HEK293 (cell line): Measurements from ENCODE around the gene TPH2.
A peak's percentile ranks its signal among the peaks of the same experiment; 100 is the strongest.

Experiments used
- HOXA7 ChIP-seq: sonication (generic); formaldehyde crosslinking; IDR thresholded peaks from 2 replicates; pipeline ENCODE4 v1.8.1; 2022; ENCODE audit warnings: missing genetic modification reagents, borderline replicate concordance
- ZBTB7A ChIP-seq: fragments of 450-650 bp; formaldehyde crosslinking; IDR thresholded peaks from 2 replicates; pipeline ENCODE4 v1.5.1; 2016; ENCODE audit warnings: low read depth, missing biosample characterization, missing genetic modification characterization
- ZNF10 ChIP-seq: fragments of 450-650 bp; formaldehyde crosslinking; IDR thresholded peaks from 2 replicates; pipeline ENCODE4 v1.5.1; 2017; ENCODE audit warnings: missing biosample characterization, missing genetic modification characterization
- ZNF138 ChIP-seq: fragments of 450-650 bp; formaldehyde crosslinking; IDR thresholded peaks from 2 replicates; pipeline ENCODE4 v1.5.1; 2016; ENCODE audit warnings: missing biosample characterization, missing genetic modification characterization, borderline replicate concordance
- ZNF239 ChIP-seq: fragments of 450-650 bp; formaldehyde crosslinking; IDR thresholded peaks from 2 replicates; pipeline ENCODE4 v1.5.1; 2016; ENCODE audit warnings: missing biosample characterization, missing genetic modification characterization
- ZNF514 ChIP-seq: fragments of 450-650 bp; formaldehyde crosslinking; IDR thresholded peaks from 2 replicates; pipeline ENCODE4 v1.5.1; 2016; ENCODE audit warnings: missing biosample characterization, missing genetic modification characterization
- TF ChIP-seq, protein P1 (sequence below): fragments of 450-650 bp; formaldehyde crosslinking; IDR thresholded peaks from 2 replicates; pipeline ENCODE4 v1.5.1; 2016; ENCODE audit warnings: missing biosample characterization, missing genetic modification characterization
- TF ChIP-seq, protein P2 (sequence below): fragments of 450-650 bp; formaldehyde crosslinking; IDR thresholded peaks from 2 replicates; pipeline ENCODE4 v1.5.1; 2016; ENCODE audit warnings: missing biosample characterization, missing genetic modification characterization
- TF ChIP-seq, protein P3 (sequence below): fragments of 450-650 bp; formaldehyde crosslinking; IDR thresholded peaks from 2 replicates; pipeline ENCODE4 v1.5.1; 2016; ENCODE audit warnings: missing biosample characterization, missing genetic modification characterization

DNA sequence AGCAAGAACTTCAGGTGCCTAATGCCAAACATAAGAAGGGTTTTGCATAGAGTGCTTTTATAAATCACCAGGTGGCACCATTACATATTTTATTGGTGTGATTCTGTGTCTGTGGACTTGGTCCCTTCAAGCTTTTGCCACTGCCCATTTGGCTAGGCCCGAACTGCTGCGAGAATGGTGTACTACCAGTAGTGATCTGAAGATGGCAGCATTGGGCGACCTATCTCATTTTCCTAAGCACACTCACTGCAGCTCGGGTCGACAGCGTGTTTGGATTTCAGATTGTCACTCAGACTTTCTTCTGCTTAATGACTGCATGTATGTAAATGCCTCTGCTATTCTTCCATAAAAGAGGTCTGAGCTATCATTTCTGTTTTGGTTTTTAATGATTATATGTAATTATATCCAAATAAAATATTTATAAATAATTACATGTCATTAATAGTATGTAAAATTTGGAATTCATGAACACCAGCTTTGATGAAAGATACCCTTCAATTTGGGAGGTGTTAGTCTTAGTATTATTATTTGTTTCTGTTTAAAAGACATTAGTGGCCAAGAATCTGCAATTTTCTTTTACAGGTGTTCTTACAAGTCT lies 78.5 kb downstream of the TPH2 start:
- TF ChIP-seq, protein P1, sequence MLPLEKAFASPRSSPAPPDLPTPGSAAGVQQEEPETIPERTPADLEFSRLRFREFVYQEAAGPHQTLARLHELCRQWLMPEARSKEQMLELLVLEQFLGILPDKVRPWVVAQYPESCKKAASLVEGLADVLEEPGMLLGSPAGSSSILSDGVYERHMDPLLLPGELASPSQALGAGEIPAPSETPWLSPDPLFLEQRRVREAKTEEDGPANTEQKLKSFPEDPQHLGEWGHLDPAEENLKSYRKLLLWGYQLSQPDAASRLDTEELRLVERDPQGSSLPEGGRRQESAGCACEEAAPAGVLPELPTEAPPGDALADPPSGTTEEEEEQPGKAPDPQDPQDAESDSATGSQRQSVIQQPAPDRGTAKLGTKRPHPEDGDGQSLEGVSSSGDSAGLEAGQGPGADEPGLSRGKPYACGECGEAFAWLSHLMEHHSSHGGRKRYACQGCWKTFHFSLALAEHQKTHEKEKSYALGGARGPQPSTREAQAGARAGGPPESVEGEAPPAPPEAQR (tag by site-specific recombination) = no peak
- TF ChIP-seq ZBTB7A (tag by site-specific recombination) (no peak), ZNF138 (tag by site-specific recombination) (no peak), HOXA7 (no peak), ZNF10 (tag by site-specific recombination) (no peak), ZNF514 (tag by site-specific recombination) (no peak), ZNF239 (tag by site-specific recombination) (no peak)
- TF ChIP-seq, protein P2, sequence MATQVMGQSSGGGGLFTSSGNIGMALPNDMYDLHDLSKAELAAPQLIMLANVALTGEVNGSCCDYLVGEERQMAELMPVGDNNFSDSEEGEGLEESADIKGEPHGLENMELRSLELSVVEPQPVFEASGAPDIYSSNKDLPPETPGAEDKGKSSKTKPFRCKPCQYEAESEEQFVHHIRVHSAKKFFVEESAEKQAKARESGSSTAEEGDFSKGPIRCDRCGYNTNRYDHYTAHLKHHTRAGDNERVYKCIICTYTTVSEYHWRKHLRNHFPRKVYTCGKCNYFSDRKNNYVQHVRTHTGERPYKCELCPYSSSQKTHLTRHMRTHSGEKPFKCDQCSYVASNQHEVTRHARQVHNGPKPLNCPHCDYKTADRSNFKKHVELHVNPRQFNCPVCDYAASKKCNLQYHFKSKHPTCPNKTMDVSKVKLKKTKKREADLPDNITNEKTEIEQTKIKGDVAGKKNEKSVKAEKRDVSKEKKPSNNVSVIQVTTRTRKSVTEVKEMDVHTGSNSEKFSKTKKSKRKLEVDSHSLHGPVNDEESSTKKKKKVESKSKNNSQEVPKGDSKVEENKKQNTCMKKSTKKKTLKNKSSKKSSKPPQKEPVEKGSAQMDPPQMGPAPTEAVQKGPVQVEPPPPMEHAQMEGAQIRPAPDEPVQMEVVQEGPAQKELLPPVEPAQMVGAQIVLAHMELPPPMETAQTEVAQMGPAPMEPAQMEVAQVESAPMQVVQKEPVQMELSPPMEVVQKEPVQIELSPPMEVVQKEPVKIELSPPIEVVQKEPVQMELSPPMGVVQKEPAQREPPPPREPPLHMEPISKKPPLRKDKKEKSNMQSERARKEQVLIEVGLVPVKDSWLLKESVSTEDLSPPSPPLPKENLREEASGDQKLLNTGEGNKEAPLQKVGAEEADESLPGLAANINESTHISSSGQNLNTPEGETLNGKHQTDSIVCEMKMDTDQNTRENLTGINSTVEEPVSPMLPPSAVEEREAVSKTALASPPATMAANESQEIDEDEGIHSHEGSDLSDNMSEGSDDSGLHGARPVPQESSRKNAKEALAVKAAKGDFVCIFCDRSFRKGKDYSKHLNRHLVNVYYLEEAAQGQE (tag by site-specific recombination) = no peak
- TF ChIP-seq, protein P3, sequence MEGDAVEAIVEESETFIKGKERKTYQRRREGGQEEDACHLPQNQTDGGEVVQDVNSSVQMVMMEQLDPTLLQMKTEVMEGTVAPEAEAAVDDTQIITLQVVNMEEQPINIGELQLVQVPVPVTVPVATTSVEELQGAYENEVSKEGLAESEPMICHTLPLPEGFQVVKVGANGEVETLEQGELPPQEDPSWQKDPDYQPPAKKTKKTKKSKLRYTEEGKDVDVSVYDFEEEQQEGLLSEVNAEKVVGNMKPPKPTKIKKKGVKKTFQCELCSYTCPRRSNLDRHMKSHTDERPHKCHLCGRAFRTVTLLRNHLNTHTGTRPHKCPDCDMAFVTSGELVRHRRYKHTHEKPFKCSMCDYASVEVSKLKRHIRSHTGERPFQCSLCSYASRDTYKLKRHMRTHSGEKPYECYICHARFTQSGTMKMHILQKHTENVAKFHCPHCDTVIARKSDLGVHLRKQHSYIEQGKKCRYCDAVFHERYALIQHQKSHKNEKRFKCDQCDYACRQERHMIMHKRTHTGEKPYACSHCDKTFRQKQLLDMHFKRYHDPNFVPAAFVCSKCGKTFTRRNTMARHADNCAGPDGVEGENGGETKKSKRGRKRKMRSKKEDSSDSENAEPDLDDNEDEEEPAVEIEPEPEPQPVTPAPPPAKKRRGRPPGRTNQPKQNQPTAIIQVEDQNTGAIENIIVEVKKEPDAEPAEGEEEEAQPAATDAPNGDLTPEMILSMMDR = peak; percentile 37; the same call in 1 of the 2 replicates
